Motor neuron (in vitro differentiated cells): ENCODE data around the gene TBC1D2B. TPM values are rescaled to one million over a fixed set of nuclear protein-coding genes. Genes with fewer than 3 reads are reported as not detected.
"Not testable (repeated sequence)": the region's sequence is repeated elsewhere in the genome, so short reads cannot be mapped to it uniquely, and the experiment has no call there.

Experiments used
- ATAC-seq, 8 experiments: fragments of 200-7000 bp; cut with Tn5 transposase; replicated peaks in 6 of 8; 2 replicates each; pipeline ENCODE4 v1.8.0; 2021; ENCODE audit warnings: mild to moderate bottlenecking in 8 of 8, moderate library complexity in 8 of 8
- H3K27ac ChIP-seq, 2 donors: fragments of 250-450 bp; sonication (Bioruptor Pico); 2 replicates each; pipeline ENCODE4 v1.9.0; 2021; ENCODE audit warnings: antibody characterized with exemption in 2 of 2, mild to moderate bottlenecking in 2 of 2, moderate library complexity in 1 of 2
- H3K4me1 ChIP-seq, 2 donors: fragments of 250-450 bp; sonication (Bioruptor Pico); replicated peaks in 1 of 2; 2 replicates each; pipeline ENCODE4 v1.6.1; 2021; ENCODE audit warnings: antibody characterized with exemption in 2 of 2, mild to moderate bottlenecking in 2 of 2, moderate library complexity in 1 of 2
- H3K4me3 ChIP-seq, 5 donors: fragments of 250-450 bp; sonication (Bioruptor Pico); 2 replicates each; pipeline ENCODE4 v1.9.0; 2021; ENCODE audit warnings: antibody characterized with exemption in 5 of 5, mild to moderate bottlenecking in 5 of 5, moderate library complexity in 4 of 5
- WGBS, 10 experiments: fragments of 450-650 bp; shearing (Covaris generic); methylation state at CpG; one replicate each; pipeline ENCODE4 v1.0.0; 2022; 5-methylcytosine and 5-hydroxymethylcytosine counted together
- in situ Hi-C, 9 experiments: fragments of 400-800 bp; cut with MboI; loops; one replicate each; pipeline ENCODE4 v1.15.0; 2021; ENCODE audit warnings: low sequenced_read_pairs in 9 of 9, low pct_unique_long_range_greater_than_20kb in 2 of 9; ENCODE audit not compliant: unreplicated experiment in 9 of 9
- total RNA-seq, 8 experiments: library from RNA; unstranded; fragments of 300-600 nt; gene quantifications; 2 replicates each; pipeline versions ENCODE4 v1.2.3 to v1.2.4, GENCODE V29; 2022

The TBC1D2B gene
- total RNA-seq, 8 experiments from 2014 or later = 7.0 to 44.5 (median 16.0) TPM

- H3K27ac ChIP-seq, ATAC-seq, H3K4me1 ChIP-seq, H3K4me3 ChIP-seq: not testable (repeated sequence)
- no CpG with 5 or more reads among the region's 2 CpGs for WGBS, 10 experiments
- in situ Hi-C loops = loop anchor here (25.0 kb wide), 2 partner anchors 162 to 287 kb away; partner anchors contain the start of gene ACSBG1 (in 9 of the 9)
Observed at GRCh38 chr15:77950470-77950869, 127.0 kb downstream of the TBC1D2B start.

- ATAC-seq = no peak
- H3K27ac ChIP-seq = no peak overlapping the region
- no peak overlapping the region for H3K4me3 ChIP-seq
- H3K4me1 ChIP-seq = peaks cover 0 to 6% of the 10 kb centered on the region in 2 donors
- in situ Hi-C loops = no loop called here
- 31 to 100% (median 59%) methylated on average over 1 to 2 of the region's 2 CpGs; no CpG with 5 or more reads in 2 of the 10 experiments for WGBS, 10 experiments
Observed at GRCh38 chr15:77945566-77945965, 131.9 kb downstream of the TBC1D2B start.

Other genes starting within 250 kb of the TBC1D2B start
- gene SH2D7, start 14.8 kb upstream of the TBC1D2B start, total RNA-seq = 1 to 10 TPM in 1 of 8 experiments, under 1 TPM in 4, not detected in 3; 0.46 to 1.1 (median 0.76) TPM
- gene CIB2, start 53.7 kb upstream of the TBC1D2B start, total RNA-seq = 10 to 100 TPM in 5 of 8 experiments, 1 to 10 TPM in 2, under 1 TPM in 1; 0.56 to 27.4 (median 19.9) TPM
- gene IDH3A, start 71.7 kb upstream of the TBC1D2B start, total RNA-seq = 10 to 100 TPM; 15.1 to 66.4 (median 26.0) TPM
- 1 to 10 TPM in 6 of 8 experiments, under 1 TPM in 2; 0.49 to 9.1 (median 1.9) TPM for gene ACSBG1, start 156.9 kb upstream of the TBC1D2B start, total RNA-seq
- gene DNAJA4, start 186.9 kb upstream of the TBC1D2B start, total RNA-seq = 10 to 100 TPM in 1 of 8 experiments, 1 to 10 TPM in 7; 1.0 to 19.8 (median 4.2) TPM
- 10 to 100 TPM; 39.4 to 67.6 (median 54.7) TPM for gene SKIC8, start 221.9 kb upstream of the TBC1D2B start, total RNA-seq